GM21390 (cell line): Measurements from ENCODE around the gene TNFRSF9.

ENCODE experiments used
- ATAC-seq: cut with Tn5 transposase; IDR thresholded peaks from one replicate; pipeline ENCODE4 v1.9.1; 2021; ENCODE audit not compliant: unreplicated experiment

Gene TNFRSF9

DNA sequence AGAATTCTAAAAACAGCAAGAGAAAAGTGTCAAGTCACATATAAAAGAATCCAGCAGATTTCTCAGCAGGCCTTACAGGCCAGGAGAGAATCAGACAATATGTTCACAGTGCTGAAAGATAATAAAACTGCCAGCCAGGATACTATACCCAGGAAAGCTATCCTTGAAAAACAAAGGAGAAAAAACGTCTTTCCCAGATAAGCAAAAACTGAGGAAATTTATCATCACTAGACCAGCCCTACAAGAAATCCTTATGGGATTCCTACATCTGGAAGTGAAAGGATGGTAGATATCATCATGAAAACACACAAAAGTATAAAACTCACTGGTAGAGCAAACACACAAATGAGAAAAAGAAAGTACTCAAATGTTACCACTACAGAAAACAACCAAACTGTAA is 62.6 kb downstream of the TNFRSF9 start:
- ATAC-seq = no peak

DNA sequence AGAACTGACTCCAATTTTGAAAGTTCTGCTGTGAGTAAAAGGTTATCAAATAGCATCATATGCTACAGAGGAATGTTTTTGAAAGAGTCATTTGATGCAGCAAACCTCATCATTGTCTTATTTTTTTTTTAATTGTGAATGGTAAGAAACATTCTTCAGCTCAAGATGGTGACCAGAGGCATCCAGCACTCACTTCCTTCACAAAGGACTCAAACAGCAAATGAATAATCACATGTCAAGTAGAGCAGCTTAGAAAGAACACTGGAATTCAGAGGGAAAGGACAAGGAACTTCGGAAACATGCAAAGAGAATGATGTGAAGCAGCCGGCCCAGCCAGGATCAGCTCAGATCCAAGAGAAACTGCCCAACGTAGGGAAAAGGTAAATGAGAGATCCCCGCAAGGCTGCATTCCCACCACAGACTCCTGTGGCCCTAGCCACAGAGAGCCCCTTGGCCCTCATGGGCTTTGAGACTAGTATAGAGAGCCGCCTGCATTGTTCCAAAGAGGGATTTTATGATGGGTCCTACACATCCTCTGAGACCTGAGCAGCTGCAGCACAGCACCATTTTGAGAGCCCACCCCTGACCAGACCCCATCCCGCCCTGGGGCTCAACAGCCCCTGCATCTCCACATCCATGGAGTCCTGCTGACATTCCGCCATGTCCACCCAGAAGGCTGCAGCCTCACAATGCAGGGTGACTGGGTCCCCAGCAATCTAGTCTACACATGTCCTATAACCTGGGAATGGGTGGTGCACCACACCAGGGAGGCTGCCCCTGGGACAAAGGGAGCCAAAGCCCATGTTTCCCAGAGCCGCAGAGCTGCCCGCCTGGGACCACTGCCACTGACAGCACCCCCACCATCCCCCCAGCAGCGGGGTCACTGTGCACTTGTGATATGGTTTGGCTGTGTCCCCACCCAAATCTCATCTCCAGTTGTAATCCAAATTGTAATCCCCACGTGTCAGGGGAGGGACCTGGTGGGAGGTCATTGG is 66.5 kb downstream of the TNFRSF9 start:
- no peak for ATAC-seq

DNA sequence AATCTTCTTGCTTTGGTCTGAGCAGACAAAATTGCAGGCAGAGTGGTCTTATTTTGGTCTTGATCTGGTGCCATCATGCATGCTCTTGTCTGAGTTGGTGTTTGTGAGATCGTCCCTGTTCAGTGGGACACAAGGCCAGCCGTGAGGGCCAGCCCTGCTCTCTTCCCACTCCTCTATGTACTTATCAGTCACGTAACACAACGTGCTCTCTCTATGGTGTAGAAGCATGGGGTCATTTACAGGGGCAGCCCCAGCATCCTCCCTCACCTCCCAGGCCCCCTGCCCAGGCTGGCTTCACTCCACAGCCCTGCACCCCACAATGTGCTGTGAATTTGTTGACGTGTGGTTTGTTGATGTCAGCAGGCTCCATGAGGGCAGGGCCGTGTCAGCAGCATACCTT is 69.5 kb downstream of the TNFRSF9 start:
- ATAC-seq = no peak

DNA sequence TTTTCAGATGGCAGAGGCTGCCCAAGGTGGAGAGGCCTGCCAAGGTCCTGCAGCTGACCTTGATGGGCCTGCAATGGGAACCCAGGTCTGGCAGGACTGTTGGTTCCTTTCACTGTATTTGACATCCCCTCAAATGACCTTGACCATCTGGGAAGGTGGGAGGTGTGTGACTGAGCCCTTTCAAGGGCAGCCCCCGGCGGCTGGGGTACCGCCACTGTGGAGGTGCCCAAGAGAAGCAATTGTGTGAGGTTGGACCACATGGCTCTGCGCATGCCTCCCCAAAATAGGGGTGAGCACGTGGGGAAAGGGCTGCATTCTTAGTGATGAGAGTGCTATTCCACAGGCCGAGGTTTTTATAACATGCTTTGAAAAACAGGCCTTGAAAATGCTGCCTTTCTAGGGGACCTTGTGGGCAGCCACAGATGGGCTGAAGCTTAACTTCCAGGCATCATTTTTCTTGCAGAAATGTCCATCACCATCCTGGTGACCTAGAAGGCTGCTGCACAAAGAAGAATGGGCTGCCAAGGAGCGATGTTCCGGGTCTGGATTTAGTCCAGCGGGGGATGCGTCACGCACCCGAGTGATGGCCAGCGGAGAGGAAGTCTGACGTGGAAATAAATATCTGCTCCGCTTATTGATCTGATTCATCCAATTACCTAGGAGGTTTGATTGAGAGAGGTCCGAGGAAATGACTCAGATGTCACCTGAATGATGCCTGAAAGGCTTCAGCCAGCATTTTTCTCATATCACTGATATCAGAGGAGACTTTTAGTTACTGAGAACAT is 71.3 kb downstream of the TNFRSF9 start:
- ATAC-seq = no peak

DNA sequence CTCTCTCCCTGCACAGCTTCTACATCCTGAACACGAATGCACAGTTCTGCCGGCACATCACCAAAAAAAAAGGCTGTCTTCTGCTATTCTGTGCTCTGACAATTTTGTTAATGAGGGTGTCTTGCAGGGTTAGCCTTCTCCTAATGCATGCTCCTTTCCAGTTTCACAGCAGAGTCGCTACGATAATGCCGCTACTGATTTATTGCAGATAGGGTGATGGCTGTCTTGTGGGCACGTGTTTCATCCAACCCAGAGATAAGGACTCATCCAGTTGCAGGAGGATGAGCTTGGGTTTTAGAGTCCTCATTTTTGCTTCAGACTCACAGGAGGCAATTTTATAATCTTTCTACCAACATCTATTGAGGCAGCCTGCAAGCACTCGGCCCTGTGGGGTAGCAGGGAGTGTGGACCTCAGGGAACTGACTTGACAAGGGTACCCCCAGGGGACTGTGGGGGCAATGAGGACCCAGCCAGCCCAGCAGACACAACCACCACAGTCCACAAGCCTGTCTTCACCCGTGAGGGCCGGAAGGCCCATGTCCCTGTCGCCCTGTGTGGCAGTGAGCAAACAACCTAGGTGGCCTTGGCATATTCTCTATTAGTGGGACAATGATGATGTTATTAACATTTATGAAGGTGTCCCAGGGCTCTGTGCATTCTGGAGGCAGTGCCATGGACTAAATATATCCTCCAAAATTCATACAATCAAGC is 72.4 kb downstream of the TNFRSF9 start:
- no peak for ATAC-seq

DNA sequence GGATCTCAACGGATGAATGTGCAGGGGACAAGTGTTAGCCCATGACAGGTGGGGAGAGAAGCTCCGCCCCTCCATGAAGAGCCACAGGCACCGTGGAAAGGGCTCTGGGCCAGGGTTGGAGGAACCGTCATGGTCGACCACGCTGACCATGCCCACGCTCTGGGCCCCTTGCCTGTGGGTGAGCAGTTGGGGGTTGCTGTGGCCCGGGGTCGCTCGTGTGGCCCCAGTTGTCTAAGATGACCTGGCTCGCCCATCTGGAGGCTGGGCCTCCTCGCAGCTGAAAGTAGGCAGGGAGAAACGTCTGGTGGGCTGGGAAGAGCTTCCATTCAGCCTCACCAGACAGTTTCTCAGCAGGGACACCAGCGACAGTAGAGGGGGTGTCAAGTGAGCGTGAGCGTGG is 74.7 kb downstream of the TNFRSF9 start:
- ATAC-seq = no peak
